Mucosa of descending colon (tissue), 3 donors: ENCODE measurements around the gene SHC1. TPM values are rescaled to one million over a fixed set of nuclear protein-coding genes. Genes with fewer than 3 reads are reported as not detected.

ENCODE experiments used
- ATAC-seq: fragments of 200-7000 bp; cut with Tn5 transposase; one replicate; pipeline ENCODE4 v1.9.1; 2020; ENCODE audit warnings: mild to moderate bottlenecking, moderate library complexity
- DNase-seq, 3 donors: peaks; one replicate each; pipeline ENCODE4 v3.0.0-alpha.2; 2020
- H3K36me3 ChIP-seq: fragments of 200-600 bp; one replicate; pipeline ENCODE4 v1.8.0; 2021; ENCODE audit warnings: low read depth, mild to moderate bottlenecking
- H3K4me1 ChIP-seq: fragments of 200-600 bp; one replicate; pipeline ENCODE4 v1.8.0; 2021; ENCODE audit warnings: low read depth, mild to moderate bottlenecking
- H3K4me3 ChIP-seq: fragments of 200-600 bp; one replicate; pipeline ENCODE4 v1.8.0; 2021; ENCODE audit warnings: mild to moderate bottlenecking
- H3K9me3 ChIP-seq: fragments of 200-600 bp; one replicate; pipeline ENCODE4 v1.8.0; 2021; ENCODE audit warnings: mild to moderate bottlenecking
- intact Hi-C, 2 donors: fragments of 100-400 bp; cut with DNase I in 1 of 2; cut with micrococcal nuclease in 1 of 2; formaldehyde crosslinking; loops; one replicate each; pipeline versions ENCODE4 v1.11.0 to v1.11.1; 2022; cut with DNase I, micrococcal nuclease
- total RNA-seq, 3 donors: library from RNA; stranded (reverse); fragmentation: NEBNext Ultra II Directional in 2 of 3; extraction: Animal tissue kit (Norgen Biotek cat#: 25700) in 2 of 3; gene quantifications; one replicate each; pipeline versions ENCODE4 v1.2.1 to v1.2.4, GENCODE V29; 2021 to 2023
- TF ChIP-seq, protein P1 (sequence below): fragments of 200-600 bp; IDR thresholded peaks from one replicate; pipeline ENCODE4 v1.8.0; 2022; ENCODE audit warnings: antibody characterized with exemption, mild to moderate bottlenecking
- donor health status: DM: no; HTN: no; CAD: no; lungs with moderate emphysema.
- donor health status: DM: no; HTN: no; CAD: no.
- donor health status: DM: no; HTN: yes; CAD: no.

Gene SHC1
- total RNA-seq, 3 donors from 2014 or later = 92.7 to 130 (median 122) TPM

DNA sequence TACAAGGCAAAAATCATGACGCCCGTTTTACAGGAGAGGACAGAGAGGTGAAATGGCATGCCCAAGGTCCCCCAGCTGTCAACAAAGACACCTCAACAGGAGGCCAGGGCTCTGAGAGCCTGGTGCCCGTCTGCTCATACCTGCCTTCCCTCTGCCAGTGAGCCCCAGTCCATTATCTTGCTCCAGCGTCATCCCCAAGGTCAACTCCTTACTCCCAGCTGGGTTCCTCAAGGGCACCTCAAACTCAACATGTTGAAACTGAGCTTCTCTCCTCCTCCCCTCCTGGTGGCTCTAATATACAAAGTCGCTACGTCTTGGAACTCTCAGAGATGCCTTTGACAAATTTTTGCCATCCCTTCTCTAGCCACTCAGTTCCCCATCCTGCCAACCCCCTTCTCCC, 17.9 kb downstream of the SHC1 start:
- peaks cover 39% of the 10 kb centered on the region for H3K4me1 ChIP-seq
- no peaks in the 10 kb centered on the region for H3K36me3 ChIP-seq
- intact Hi-C loops = no loop called here
- no peak for ATAC-seq
- DNase-seq = no peak
- H3K4me3 ChIP-seq = no peak overlapping the region
- TF ChIP-seq, protein P1, sequence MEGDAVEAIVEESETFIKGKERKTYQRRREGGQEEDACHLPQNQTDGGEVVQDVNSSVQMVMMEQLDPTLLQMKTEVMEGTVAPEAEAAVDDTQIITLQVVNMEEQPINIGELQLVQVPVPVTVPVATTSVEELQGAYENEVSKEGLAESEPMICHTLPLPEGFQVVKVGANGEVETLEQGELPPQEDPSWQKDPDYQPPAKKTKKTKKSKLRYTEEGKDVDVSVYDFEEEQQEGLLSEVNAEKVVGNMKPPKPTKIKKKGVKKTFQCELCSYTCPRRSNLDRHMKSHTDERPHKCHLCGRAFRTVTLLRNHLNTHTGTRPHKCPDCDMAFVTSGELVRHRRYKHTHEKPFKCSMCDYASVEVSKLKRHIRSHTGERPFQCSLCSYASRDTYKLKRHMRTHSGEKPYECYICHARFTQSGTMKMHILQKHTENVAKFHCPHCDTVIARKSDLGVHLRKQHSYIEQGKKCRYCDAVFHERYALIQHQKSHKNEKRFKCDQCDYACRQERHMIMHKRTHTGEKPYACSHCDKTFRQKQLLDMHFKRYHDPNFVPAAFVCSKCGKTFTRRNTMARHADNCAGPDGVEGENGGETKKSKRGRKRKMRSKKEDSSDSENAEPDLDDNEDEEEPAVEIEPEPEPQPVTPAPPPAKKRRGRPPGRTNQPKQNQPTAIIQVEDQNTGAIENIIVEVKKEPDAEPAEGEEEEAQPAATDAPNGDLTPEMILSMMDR = no peak
- H3K9me3 ChIP-seq = no peaks in the 10 kb centered on the region

DNA sequence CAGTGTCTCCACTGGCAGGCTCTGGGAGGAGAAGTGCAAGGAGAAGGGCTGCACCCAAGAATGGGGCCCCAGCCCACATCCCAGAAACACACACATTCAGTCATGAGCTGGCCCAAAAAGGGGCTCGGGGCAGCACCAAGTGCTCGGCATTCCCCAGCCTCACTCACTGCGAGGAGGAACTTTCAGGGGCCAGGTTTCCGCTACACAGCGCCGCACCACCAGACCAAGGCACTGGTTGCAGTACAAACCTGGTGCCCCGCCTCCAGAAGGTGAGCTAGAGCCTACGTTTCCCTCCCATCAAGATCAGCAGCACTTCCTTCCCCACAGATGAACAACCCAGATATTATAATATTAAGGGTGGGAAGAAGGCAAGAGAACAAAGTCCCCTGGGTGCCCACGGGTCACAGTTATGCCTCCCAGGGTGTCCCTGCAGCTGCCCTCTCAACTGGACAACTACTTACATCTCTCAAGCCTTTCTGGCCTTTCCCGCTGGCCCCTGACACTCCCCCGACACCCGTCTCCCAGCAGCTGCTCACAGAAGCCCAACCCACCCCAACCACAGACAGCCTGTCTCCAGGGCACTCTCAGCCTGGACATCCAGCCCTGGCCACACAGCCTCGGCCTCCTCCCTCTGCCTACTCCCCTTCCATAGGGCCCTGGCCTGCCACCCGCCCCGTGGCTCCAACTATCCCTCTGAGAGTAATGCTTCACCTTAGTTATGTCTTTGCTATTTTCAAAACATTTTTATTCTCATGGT, 18.5 kb downstream of the SHC1 start:
- intact Hi-C loops = no loop called here
- Histone ChIP-seq H3K4me1 (peaks cover 39% of the 10 kb centered on the region), H3K9me3 (no peaks in the 10 kb centered on the region), H3K4me3 (no peak overlapping the region), H3K36me3 (no peaks in the 10 kb centered on the region)
- TF ChIP-seq, protein P1 = no peak
- ATAC-seq (no peak), DNase-seq (peak in 1 of 3 donors; percentile 71)

GRCh38 chr1:154948079-154948478, 22.5 kb downstream of the SHC1 start:
- DNase-seq = no peak
- Histone ChIP-seq H3K36me3 (no peaks in the 10 kb centered on the region), H3K4me1 (peaks cover 17% of the 10 kb centered on the region), H3K9me3 (no peaks in the 10 kb centered on the region), H3K4me3 (no peak overlapping the region)
- intact Hi-C loops = no loop called here
- TF ChIP-seq, protein P1 = no peak
- no peak for ATAC-seq

DNA sequence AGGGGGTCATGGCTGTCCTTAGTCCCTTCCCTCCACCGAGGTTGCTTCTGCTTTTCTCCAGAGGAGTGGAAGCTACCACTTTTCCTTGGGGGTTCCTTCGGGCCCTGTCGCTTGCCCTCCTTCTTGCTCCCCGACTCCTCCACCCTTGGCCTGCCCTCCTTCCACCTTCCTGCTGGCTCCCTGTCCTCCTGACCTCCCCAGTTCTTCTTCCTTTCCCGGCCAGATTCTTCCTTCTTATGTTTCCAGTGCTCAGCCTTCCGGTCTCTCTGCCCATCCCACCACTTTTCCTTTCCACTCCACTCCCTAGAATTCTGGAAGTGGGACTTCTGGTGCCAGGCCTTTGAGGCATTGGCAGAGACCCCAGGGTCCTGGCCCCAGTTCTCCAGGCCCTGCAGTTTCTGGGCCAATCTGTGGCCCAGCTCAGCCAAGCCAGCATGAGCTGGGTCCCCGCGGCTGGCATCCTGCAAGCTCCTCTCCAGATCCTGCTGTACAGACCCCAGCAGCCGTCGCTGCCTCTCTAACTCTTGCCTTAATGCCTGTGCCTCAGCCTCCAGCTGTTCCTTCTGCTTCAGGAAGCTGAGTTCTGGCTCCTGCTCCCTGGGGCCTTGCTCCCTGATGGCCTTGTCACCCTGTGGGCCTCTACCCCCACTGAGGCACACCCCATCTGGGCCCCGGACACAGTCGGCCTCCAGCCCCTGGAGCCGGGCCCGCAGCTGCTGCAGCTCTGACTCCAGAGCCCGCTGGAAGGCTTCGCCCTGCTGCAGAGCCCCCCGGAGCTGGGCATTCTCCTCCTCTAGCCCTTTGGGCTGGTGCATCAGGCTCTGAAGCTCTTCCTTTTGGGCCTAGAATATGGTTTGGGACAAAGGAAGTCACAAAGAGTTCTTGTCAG, 24.3 kb downstream of the SHC1 start:
- TF ChIP-seq, protein P1 = no peak
- DNase-seq = no peak
- no peaks in the 10 kb centered on the region for H3K9me3 ChIP-seq
- intact Hi-C loops = no loop called here
- H3K36me3 ChIP-seq = no peaks in the 10 kb centered on the region
- peaks cover 11% of the 10 kb centered on the region for H3K4me1 ChIP-seq
- H3K4me3 ChIP-seq = no peak overlapping the region
- no peak for ATAC-seq

GRCh38 chr1:154945160-154945961, 25.2 kb downstream of the SHC1 start:
- ATAC-seq = no peak
- DNase-seq = no peak
- intact Hi-C loops = no loop called here
- H3K36me3 ChIP-seq = no peaks in the 10 kb centered on the region
- TF ChIP-seq, protein P1 = no peak
- H3K4me3 ChIP-seq = no peak overlapping the region
- H3K4me1 ChIP-seq = peaks cover 8% of the 10 kb centered on the region
- H3K9me3 ChIP-seq = no peaks in the 10 kb centered on the region
